ENCODE data around the gene D2HGDH.
"Not testable (repeated sequence)": the region's sequence is repeated elsewhere in the genome, so short reads cannot be mapped to it uniquely, and the experiment has no call there.

Gene D2HGDH

DNA sequence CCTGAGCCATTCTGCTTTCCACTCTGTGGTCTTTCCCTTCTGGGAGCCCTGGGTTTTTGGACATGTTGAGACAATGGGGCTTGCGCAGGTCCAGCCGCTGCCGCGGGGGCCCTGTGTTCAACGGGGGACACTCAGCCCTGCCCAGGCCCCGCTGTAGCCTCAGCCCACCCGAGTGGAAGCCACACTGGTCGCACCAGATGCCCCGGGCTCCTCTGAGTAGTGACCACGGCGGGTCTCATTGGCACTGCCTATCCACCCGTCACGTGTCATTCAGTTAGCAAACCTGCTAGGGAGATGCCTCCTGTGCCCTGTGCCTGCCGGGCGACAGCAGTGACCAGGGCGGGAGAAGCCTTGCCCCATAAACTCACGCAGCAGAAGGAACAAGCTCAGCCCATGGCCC lies 19.1 kb downstream of the D2HGDH start:
- TF ChIP-seq POLR2AphosphoS5 (IDR thresholded peaks at IDR 0.05; ENCODE audit: low read depth, low read length) (no peak), PAX5 (IDR thresholded peaks at IDR 0.05; ENCODE audit: insufficient read depth, low read length, severe bottlenecking) (no peak), TAF1 (IDR thresholded peaks at IDR 0.05; ENCODE audit: low read depth, low read length) (no peak), SPI1 (IDR thresholded peaks at IDR 0.05; ENCODE audit: low read depth, low read length) (no peak), POU2F2 (IDR thresholded peaks at IDR 0.05; ENCODE audit: low read depth, low read length) (no peak), POLR2A (IDR thresholded peaks at IDR 0.05; ENCODE audit: low read depth, low read length) (no peak)
- FAIRE-seq (no peak), DNase-seq (ENCODE audit: insufficient read length, low spot score) (no peak)

DNA sequence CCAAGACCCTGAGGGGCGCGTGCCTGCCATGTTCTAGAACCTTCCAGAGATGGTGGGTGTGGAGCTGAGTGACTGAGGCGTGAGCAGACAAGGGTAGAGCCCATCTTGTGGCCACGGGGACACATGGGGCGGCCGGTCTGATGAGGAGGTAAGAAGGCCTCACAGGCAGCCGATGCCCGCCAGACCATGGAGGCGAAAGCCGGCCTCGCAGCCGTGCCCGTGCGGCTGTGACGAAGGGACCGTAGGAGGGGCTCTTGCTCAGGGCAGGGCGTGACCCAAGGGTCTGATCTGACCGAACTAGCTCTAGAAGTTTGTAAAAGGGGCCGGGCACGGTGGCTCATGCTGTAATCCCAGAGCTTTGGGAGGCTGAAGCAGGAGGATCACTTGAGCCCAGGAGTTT lies 19.6 kb downstream of the D2HGDH start:
- FAIRE-seq, result no peak
- TF ChIP-seq POLR2A (IDR thresholded peaks at IDR 0.05; ENCODE audit: low read depth, low read length) (no peak), TAF1 (IDR thresholded peaks at IDR 0.05; ENCODE audit: low read depth, low read length) (no peak), SPI1 (IDR thresholded peaks at IDR 0.05; ENCODE audit: low read depth, low read length) (no peak), POLR2AphosphoS5 (IDR thresholded peaks at IDR 0.05; ENCODE audit: low read depth, low read length) (no peak), POU2F2 (IDR thresholded peaks at IDR 0.05; ENCODE audit: low read depth, low read length) (no peak), PAX5 (IDR thresholded peaks at IDR 0.05; ENCODE audit: insufficient read depth, low read length, severe bottlenecking) (no peak)
- no peak for DNase-seq (ENCODE audit: insufficient read length, low spot score)

DNA sequence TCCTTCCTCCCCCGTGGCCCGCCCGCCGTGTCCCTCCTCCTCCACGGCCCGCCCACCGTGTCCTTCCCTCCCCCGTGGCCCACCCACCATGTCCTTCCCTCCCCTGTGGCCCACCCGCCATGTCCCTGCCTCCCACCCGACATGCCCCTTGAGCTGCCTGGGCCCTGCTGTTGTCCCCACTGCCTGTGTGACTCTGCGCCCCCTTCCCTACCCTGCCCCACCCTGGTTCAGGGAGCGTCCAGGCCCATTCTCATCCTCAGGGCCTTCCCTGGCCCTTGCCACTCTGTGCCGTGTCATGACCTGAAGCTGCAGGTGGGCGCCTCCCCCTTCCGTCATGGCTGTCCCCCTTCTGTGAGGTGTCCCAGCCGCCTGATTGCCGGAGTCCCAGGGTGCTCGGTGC lies 20.7 kb downstream of the D2HGDH start:
- FAIRE-seq (no peak), DNase-seq (ENCODE audit: insufficient read length, low spot score) (no peak)
- TF ChIP-seq POU2F2 (IDR thresholded peaks at IDR 0.05; ENCODE audit: low read depth, low read length), result no peak
- TF ChIP-seq TAF1 (IDR thresholded peaks at IDR 0.05; ENCODE audit: low read depth, low read length), result no peak
- no peak for TF ChIP-seq POLR2A (IDR thresholded peaks at IDR 0.05; ENCODE audit: low read depth, low read length)
- TF ChIP-seq SPI1 (IDR thresholded peaks at IDR 0.05; ENCODE audit: low read depth, low read length), result no peak
- TF ChIP-seq PAX5 (IDR thresholded peaks at IDR 0.05; ENCODE audit: insufficient read depth, low read length, severe bottlenecking), result no peak
- no peak for TF ChIP-seq POLR2AphosphoS5 (IDR thresholded peaks at IDR 0.05; ENCODE audit: low read depth, low read length)

- no peak for TF ChIP-seq POLR2AphosphoS5 (IDR thresholded peaks at IDR 0.05; ENCODE audit: low read depth, low read length)
- TF ChIP-seq SPI1 (IDR thresholded peaks at IDR 0.05; ENCODE audit: low read depth, low read length), result no peak
- no peak for TF ChIP-seq TAF1 (IDR thresholded peaks at IDR 0.05; ENCODE audit: low read depth, low read length)
- TF ChIP-seq POLR2A (IDR thresholded peaks at IDR 0.05; ENCODE audit: low read depth, low read length), result no peak
- no peak for TF ChIP-seq POU2F2 (IDR thresholded peaks at IDR 0.05; ENCODE audit: low read depth, low read length)
- TF ChIP-seq PAX5 (IDR thresholded peaks at IDR 0.05; ENCODE audit: insufficient read depth, low read length, severe bottlenecking), result no peak
- no peak for DNase-seq (ENCODE audit: insufficient read length, low spot score)
- no peak for FAIRE-seq
Observed at GRCh38 chr2:241755777-241756176, 21.3 kb downstream of the D2HGDH start.

DNA sequence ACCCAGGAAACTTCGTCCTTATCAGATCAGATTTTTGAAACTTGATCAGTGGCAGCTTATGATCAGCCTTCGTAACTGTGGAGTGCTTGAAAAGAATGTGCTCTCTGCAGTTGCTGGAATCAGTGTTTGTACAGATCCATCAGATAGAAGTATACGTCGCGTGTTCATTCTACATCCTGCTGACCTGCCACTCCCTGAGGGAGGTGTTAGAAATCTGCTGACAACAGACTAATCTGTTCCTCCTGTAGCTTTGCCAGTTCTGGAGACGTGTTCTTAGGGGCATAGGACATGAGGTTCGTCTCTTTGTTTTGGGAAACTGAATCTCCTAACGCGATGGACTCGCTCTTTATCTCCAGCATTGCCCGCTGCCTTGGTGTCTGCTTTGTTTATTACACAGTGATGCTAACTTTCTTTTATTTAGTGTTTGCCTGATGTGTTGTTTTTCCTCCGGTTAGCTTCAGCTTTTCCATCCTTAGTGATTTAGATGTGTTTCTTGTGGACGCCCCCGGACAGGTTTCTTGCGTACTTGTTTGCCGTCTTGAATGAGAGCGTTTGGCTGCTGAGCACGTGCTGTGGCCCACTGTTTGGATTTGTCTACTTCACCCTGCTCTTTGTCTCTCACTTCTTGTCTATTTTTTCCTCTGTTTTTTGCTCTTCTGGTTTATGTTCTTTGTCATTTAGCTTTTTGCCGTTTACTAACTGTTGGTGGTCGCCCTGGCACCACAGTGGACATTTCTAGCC lies 24.8 kb downstream of the D2HGDH start:
- TF ChIP-seq POLR2AphosphoS5 (IDR thresholded peaks at IDR 0.05; ENCODE audit: low read depth, low read length) (no peak), PAX5 (IDR thresholded peaks at IDR 0.05; ENCODE audit: insufficient read depth, low read length, severe bottlenecking) (no peak), TAF1 (IDR thresholded peaks at IDR 0.05; ENCODE audit: low read depth, low read length) (no peak), SPI1 (IDR thresholded peaks at IDR 0.05; ENCODE audit: low read depth, low read length) (no peak), POLR2A (IDR thresholded peaks at IDR 0.05; ENCODE audit: low read depth, low read length) (no peak), POU2F2 (IDR thresholded peaks at IDR 0.05; ENCODE audit: low read depth, low read length) (no peak)
- DNase-seq (ENCODE audit: insufficient read length, low spot score) (no peak), FAIRE-seq (no peak)

DNA sequence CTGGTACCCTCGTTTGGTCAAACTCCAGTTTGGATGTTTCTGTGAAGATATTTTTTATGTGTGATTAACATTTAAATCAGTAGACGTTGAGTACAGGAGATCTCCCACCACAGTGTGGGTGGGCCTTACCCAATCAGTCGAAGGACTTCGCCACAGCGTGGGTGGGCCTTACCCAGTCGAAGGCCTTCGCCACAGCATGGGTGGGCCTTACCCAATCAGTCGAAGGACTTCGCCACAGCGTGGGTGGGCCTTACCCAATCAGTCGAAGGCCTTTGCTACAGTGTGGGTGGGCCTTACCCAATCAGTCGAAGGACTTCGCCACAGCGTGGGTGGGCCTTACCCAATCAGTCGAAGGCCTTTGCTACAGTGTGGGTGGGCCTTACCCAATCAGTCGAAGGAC lies 25.5 kb downstream of the D2HGDH start:
- not testable (repeated sequence) for DNase-seq (ENCODE audit: insufficient read length, low spot score); FAIRE-seq

GRCh38 chr2:241760301-241760771 lies 25.9 kb downstream of the D2HGDH start:
- no peak for DNase-seq (ENCODE audit: insufficient read length, low spot score)
- TF ChIP-seq PAX5 (IDR thresholded peaks at IDR 0.05; ENCODE audit: insufficient read depth, low read length, severe bottlenecking) (no peak), POLR2AphosphoS5 (IDR thresholded peaks at IDR 0.05; ENCODE audit: low read depth, low read length) (no peak), SPI1 (IDR thresholded peaks at IDR 0.05; ENCODE audit: low read depth, low read length) (no peak), POLR2A (IDR thresholded peaks at IDR 0.05; ENCODE audit: low read depth, low read length) (no peak), TAF1 (IDR thresholded peaks at IDR 0.05; ENCODE audit: low read depth, low read length) (no peak), POU2F2 (IDR thresholded peaks at IDR 0.05; ENCODE audit: low read depth, low read length) (no peak)
- FAIRE-seq, result no peak

DNA sequence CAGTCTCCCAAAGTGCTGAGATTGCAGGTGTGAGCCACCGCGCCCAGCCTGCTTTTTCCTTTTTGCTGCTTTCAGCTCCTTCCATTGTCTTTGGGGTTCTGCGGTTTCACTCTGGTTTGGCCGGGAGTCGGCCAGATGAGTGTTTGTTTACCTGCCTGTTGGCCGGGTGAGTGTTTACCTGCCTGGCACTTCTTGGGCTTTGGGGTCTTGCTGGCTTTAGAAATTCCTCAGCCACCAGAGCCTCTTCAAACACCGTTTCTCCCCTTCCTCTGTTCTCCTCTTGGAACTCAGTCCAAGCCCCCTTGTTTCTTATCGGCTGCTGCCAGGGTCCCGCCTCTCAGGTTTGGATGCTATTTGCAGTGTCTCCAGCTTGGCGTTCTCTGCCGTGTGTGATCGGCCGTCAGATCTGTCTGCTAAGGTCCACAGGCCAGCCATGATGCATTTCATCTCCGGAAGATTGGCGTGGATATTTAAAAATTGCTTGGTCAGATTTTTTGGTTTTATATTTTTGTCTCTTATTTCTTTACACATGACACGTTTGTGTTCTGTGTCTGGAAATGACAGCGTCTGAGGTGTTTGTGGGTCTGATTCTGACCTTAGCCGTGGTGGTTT lies 28.0 kb downstream of the D2HGDH start:
- FAIRE-seq, result no peak
- no peak for TF ChIP-seq SPI1 (IDR thresholded peaks at IDR 0.05; ENCODE audit: low read depth, low read length)
- no peak for TF ChIP-seq POLR2A (IDR thresholded peaks at IDR 0.05; ENCODE audit: low read depth, low read length)
- TF ChIP-seq POLR2AphosphoS5 (IDR thresholded peaks at IDR 0.05; ENCODE audit: low read depth, low read length), result no peak
- no peak for TF ChIP-seq POU2F2 (IDR thresholded peaks at IDR 0.05; ENCODE audit: low read depth, low read length)
- no peak for TF ChIP-seq PAX5 (IDR thresholded peaks at IDR 0.05; ENCODE audit: insufficient read depth, low read length, severe bottlenecking)
- no peak for TF ChIP-seq TAF1 (IDR thresholded peaks at IDR 0.05; ENCODE audit: low read depth, low read length)
- no peak for DNase-seq (ENCODE audit: insufficient read length, low spot score)

DNA sequence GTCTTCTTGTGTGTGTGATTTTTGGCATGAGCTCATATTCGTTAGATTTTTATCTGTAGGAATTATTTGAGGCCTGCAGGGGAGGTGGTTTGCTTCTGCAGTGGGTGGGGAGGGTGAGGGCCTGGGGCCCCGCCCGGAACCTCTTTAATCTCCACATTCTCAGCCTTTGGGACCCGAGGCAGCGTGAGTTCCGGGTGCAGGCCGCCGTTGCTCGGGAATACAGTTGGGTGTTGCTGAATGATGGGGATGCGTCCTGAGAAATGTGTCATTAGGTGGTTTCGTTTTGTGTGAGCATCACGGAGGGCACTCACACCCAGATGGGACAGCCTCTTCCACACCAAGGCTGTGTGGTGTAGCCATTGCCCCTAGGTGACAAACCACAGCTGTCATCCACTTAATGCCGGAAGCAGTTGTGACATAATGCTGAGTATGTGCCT lies 28.5 kb downstream of the D2HGDH start:
- FAIRE-seq (no peak), DNase-seq (ENCODE audit: insufficient read length, low spot score) (no peak)
- TF ChIP-seq POLR2A (IDR thresholded peaks at IDR 0.05; ENCODE audit: low read depth, low read length), result no peak
- no peak for TF ChIP-seq SPI1 (IDR thresholded peaks at IDR 0.05; ENCODE audit: low read depth, low read length)
- TF ChIP-seq POLR2AphosphoS5 (IDR thresholded peaks at IDR 0.05; ENCODE audit: low read depth, low read length), result no peak
- TF ChIP-seq TAF1 (IDR thresholded peaks at IDR 0.05; ENCODE audit: low read depth, low read length), result no peak
- TF ChIP-seq PAX5 (IDR thresholded peaks at IDR 0.05; ENCODE audit: insufficient read depth, low read length, severe bottlenecking), result no peak
- TF ChIP-seq POU2F2 (IDR thresholded peaks at IDR 0.05; ENCODE audit: low read depth, low read length), result no peak
